NCI-H187 (cell line): ENCODE measurements around the gene SORCS2.
"Not testable (repeated sequence)": the region's sequence is repeated elsewhere in the genome, so short reads cannot be mapped to it uniquely, and the experiment has no call there.

Experiments
- DNase-seq, 2 experiments: peaks; one replicate each; lab custom pipeline; 2025; lab: John Stamatoyannopoulos, UW

The SORCS2 gene

GRCh38 chr4:7160439-7160838, 31.9 kb upstream of the SORCS2 start:
- DNase-seq: no peak

- no peak for DNase-seq
These were observed 31.3 kb upstream of the SORCS2 start for GRCh38 chr4:7160951-7161440.

- DNase-seq: no peak
These were observed 30.6 kb upstream of the SORCS2 start for GRCh38 chr4:7161721-7162214.

GRCh38 chr4:7165056-7165873, 27.1 kb upstream of the SORCS2 start:
- not testable (repeated sequence) for DNase-seq

- no peak for DNase-seq
These were observed 26.5 kb upstream of the SORCS2 start for GRCh38 chr4:7165874-7166201.

- DNase-seq: no peak
These were observed 26.1 kb upstream of the SORCS2 start for GRCh38 chr4:7166237-7166636.

GRCh38 chr4:7166981-7167700, 25.2 kb upstream of the SORCS2 start:
- no peak for DNase-seq

- DNase-seq: no peak
These were observed 24.6 kb upstream of the SORCS2 start for GRCh38 chr4:7167706-7168105.

GRCh38 chr4:7168106-7168505, 24.2 kb upstream of the SORCS2 start:
- no peak for DNase-seq

GRCh38 chr4:7169134-7169533, 23.2 kb upstream of the SORCS2 start:
- DNase-seq: no peak

- DNase-seq: no peak
These were observed 22.3 kb upstream of the SORCS2 start for GRCh38 chr4:7170012-7170411.

- DNase-seq: no peak
These were observed 21.0 kb upstream of the SORCS2 start for GRCh38 chr4:7171191-7171900.

GRCh38 chr4:7172508-7172907, 19.8 kb upstream of the SORCS2 start:
- no peak for DNase-seq

GRCh38 chr4:7172946-7173345, 19.4 kb upstream of the SORCS2 start:
- DNase-seq: no peak

GRCh38 chr4:7173841-7174449, 18.4 kb upstream of the SORCS2 start:
- DNase-seq: no peak

GRCh38 chr4:7179158-7179557, 13.2 kb upstream of the SORCS2 start:
- no peak for DNase-seq

GRCh38 chr4:7180938-7181337, 11.4 kb upstream of the SORCS2 start:
- no peak for DNase-seq

- DNase-seq: no peak
These were observed 9.7 kb upstream of the SORCS2 start for GRCh38 chr4:7182616-7183015.

- DNase-seq: no peak
These were observed 9.2 kb upstream of the SORCS2 start for GRCh38 chr4:7183161-7183560.

GRCh38 chr4:7183780-7184460, 8.4 kb upstream of the SORCS2 start:
- no peak for DNase-seq

GRCh38 chr4:7185487-7186030, 6.8 kb upstream of the SORCS2 start:
- DNase-seq: no peak
